Activated naive CD4-positive, alpha-beta T cell (primary cell): Measurements from ENCODE around the gene HOXB2.

Experiments
- DNase-seq, 4 experiments: peaks; one replicate each; lab custom pipeline; 2025; lab: John Stamatoyannopoulos, UW

HOXB2 gene

DNA sequence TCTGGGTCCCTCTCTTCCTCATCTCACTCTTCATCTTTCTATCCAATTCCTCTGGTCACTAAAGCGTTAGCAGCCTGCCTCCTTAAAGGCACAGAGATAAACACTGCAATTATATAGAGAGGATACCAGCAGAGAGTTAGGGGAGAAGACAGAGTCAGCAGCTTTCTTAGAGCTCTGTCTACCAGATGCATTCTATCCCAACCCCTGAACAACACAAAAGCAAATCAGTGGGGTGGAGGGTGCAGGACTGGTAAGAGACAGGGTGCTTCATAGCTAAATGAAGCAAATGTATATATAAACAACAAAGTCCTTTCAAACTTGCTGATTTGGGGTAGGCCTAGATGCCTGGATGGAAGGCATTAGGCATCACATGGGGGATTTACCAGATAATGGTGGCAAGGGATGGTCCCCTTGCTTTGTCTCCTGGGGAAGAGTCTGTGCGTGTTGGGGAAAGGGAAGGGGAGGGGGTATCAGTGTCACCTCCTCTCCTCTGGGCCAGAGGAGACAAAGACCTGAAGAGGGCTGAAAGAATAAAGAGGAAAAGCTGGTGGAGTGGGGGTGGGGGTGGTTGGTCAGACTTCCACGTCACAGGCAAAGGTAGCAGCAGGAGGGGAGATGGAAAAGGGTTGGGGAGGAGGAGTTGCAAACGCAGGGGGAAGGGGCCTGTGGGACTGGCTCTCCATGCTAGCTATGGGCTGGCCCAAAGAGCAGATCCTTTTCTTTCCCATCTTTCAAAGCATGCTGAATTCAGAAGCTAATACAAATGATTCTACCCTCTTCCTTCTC is 21.2 kb upstream of the HOXB2 start:
- DNase-seq: no peak

DNA sequence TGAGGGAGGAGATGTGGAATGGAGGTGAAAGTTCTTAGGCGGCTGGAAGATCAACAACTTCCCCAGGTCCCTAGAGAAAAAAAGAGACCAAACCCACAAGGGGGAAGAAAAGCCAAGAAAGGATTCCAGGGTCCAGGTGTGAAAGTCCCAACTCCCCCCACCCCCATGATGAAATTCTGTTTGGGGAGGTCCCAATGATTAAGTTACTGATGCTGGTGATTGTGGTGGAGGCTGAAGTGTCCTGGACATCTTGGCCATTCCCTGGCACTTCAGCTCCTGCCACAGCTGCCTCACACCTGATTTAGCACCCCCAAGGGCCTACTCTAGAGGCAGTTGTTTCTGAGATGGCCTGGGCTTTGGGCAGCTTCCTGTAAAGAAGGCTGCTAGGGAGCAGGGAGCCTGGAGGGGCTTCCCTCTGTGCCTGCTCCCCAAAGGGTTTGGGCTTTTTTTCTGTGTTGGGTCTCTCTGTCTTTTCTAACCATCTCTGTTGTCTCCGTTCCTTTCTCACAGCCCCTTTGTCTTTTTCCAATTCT is 20.2 kb upstream of the HOXB2 start:
- no peak for DNase-seq

DNA sequence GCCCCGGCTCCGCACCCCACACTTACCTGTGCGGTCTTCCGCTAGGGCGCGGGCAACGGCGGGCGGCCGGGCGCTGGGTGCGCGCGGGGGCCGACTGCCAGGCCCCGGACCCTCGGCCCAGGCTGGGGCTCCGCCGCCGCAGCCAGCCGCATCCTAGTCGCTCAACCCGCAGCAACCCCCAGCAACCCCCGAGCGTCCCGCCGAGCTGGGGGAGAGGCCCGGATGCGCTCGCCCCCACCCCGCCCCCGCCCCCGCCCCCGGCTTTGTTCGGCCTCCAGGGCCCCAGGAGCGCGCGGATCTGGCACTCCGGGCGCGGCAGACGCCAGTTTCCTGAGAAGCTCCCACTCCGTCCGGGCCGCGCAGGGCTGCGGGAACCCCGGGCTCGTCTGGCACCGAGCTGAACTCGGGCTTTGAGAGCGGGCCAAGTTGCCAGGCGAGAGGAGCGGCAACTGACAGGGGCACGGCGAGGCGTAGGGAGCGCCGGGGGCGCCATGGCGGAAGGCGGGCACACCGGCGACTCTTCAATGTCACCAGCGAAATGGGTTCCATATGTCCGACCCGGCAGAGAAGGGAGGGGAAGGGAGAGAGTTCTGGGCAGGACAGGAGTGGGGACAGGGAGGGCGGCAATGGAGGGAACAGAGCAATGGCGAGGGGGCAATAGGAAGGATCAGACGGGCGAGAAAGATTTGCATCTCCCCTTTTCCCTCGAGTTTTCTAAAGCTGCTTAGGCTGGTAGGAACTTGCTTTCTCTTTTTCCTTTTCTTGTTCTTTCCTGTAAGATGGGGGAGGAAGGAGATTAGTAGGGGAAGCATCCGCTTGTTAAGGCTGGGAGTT is 19.5 kb upstream of the HOXB2 start:
- DNase-seq: no peak

DNA sequence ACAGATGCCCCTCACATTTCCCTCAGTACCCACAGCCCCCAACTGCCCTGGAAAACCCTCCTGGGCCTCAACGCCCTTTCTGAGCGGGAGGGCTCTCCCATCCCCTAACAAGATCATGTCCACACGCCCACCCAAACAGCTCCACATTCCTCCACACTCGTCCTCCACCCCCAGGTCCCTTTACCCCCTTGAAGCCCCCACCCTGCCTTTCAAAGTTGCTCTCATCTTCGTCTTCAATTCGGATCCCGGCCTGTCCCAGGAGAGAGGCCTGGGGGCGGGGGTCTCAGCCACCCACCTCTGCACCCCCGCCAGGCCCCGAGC is 18.9 kb upstream of the HOXB2 start:
- no peak for DNase-seq

DNA sequence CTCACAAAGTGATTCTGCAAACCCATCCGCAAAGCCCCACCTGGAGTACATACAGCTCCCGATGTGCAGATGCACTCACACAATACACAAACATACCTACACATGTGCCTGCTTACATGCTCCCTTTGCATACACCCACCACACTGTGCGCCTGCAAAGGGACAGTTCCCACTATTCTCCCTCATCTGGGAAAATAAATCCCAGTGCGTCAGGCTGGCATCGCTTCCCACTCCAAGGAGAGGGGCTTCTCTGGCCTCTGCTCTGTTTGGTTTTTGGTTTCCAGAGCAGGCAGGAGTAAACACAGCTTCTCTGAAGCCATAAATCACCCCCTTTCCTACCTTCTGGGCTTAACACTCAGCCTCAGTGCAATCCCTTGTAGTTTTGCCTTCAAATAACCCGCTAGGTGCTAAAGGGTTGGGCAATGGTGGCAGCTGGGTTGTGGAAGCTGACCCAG is 18.5 kb upstream of the HOXB2 start:
- DNase-seq: no peak

DNA sequence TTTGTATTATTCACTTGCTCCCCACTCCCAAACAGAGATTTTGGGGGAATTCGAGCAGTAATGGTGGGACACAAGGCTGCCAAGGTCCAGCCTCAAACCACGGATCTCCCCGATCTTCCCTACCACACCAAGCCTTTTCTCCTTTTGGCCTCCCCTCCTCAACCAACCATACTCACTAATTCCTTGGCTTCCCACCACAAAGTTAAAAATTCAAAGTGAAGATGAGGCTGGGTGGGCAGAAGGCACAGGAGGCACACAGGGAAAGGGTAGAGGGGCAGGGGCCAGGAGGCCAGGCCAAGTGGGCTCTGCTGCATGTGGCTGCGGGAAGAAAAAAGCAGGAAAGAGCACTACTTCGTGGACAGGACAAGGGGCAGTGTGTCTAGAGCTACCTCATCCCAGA is 18.0 kb upstream of the HOXB2 start:
- no peak for DNase-seq

DNA sequence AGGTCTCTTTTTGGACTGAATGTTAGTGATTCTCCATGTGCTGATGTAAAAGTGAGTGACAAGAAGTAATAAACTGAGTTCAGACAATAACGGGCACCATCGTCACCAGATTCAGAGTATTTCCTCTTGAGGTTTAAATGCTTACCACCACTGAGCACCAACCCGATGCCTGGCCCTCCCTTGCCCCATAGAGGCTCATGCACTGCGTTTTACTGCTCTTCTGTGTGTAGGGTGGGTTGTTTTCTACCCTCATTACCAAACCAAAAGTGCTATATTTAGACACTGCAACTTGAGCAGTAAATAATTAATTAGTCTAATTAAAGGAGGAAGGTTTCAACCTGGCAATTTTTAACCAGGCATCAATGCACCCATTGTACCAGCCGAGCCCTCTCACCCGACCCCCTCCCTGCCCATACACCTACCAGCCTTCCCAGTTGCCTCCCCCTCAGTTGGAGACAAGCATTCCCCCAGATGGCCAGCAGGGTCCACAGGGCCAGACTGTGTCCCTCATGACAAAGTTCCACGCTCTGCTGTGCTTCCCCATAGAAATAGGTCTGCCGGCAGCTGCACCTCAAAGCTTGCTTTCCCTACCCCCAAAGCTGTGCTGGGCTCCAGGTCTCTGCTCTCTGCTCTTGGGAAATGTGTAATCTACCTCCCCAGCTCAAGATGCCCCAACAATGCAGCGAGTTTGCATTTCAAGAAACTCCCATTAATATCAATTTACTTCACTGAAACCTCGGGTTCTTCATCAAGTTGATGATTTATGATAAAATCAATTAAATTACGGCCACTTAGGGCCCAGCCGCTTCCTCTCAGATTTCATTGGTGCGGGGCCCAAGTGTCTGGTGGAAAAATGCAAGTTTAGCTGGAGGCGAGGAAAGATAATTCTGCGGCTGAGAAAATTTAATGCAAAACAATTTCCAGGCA is 17.2 kb upstream of the HOXB2 start:
- no peak for DNase-seq

DNA sequence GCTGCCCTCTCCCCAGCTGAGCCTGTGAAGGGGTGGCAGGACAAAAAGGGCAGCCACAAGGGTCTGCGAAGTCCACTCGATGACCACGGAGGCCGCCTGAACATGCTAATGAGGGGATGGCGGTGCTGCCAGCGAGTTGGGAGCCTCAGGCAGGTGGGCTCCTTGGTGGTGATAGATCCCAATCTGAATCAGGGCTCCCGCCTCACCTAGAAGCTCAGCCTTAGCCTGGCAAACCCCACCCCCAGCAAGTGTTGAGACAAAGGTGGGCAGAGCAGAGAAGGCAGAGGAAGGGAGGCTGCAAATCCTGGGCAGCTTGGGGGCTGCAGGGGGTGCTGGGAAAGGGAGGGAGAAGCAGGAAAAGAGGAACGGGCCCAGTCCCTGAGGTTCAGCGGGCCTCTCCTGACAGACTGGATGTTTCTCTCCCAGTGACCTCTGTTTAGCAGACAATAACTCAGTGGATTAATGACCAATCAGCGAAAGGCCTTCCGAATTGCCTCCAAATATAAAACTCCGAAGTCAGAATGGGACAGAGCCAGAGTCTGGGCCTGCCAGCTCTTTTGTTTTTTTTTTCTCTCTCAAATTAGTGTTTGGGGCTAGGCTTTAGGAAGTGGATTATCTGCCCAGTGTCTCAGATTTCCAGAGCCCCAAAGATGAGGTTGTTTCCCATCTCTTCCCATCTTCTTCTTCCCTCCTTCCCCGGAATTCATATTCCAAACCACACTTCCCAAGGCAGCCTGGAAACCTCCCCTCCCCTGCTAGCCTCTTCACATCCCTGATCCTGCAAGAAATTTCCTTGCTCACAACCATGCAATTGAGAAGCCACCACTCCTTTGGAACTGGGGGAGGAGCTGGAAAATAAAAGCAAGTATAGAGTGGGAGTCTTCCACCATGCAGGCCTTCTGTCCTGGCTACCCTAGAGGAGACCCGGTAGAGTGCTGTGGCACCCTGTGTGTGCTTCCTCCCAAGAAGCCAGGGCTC is 15.2 kb upstream of the HOXB2 start:
- DNase-seq: no peak

DNA sequence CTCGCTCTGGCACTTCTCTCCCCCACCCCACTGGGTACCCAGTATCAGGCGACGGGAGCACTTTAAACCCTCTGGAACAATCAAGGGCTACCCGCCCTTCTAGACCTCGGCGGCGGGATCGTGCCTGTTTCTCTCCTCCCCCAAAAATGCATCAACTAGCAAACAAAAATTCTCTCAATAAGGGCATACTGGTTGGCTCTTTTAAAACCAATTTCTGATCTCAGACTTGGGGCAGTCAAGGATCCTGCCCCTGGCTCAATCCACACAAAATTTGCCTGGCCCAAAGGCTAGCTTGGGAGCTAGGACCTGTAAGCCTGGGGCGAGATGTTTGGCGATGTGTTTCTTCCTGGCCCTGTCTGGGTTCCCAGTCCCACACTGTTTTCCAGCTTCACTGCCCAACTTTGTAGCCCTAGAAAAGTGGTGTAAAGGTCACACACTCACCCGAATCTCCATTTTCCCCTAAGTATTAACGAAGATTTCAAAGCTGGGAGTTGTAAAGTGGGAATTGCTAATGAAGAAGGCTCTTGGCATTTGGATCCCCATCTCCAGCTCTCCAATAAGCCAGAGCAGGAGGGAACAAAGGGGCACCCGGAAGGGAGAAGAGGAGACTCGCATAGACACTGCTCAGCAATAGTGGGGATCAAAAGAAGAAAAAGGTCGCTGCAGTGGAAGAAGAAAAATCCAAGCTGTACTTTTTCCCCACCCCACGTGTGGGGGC is 14.4 kb upstream of the HOXB2 start:
- DNase-seq: no peak

DNA sequence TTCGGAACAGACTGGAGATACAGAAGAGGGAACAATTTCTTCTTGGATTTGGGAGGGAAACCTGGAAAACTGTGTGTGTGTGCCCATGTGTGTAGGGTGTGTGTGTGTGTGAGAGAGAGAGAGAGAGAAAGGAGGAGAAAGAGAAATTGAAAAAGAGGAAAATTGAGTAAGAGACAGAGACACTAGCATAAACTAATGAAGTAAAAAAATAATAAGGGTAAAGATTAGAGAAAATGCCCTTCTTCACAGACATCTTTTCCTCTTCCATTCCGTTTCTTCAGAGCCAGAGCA is 13.9 kb upstream of the HOXB2 start:
- no peak for DNase-seq

DNA sequence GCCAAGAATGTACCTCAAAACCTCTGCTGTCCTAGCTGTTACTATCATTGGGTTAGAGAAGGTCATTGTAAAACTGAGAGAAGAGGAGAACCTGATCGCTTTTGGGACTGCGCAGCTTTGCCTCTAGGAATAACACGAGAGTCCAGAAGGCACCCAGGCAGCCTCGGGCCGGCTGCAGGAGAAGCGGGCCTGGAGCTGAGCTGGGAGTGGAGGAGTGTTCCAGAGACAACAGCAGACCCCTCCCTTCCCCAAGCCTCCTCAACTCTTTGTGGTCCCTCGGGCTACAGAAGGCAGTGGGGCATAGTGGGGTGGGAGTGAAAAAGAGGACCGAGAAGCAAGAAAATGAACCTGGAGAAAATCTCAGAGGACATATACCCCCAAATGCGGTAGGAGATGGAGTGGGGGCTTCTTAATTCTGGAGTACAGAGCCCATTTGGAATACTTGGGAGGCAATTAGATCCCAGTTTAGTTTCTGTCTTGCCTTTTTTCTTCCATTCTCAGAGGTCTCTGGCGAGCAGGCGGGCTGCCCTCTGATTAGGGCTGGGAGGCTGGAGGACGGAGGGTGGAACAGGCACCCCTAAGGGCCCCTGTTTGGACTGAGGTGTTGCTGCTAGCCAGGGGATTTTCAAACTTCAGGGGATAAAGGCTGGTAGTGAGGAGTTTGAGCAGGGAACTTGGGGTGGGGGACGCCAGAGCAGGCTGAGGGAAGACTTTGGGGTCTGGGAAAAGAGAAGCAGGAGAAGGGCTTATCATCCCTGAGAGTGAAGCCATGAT is 13.3 kb upstream of the HOXB2 start:
- no peak for DNase-seq

DNA sequence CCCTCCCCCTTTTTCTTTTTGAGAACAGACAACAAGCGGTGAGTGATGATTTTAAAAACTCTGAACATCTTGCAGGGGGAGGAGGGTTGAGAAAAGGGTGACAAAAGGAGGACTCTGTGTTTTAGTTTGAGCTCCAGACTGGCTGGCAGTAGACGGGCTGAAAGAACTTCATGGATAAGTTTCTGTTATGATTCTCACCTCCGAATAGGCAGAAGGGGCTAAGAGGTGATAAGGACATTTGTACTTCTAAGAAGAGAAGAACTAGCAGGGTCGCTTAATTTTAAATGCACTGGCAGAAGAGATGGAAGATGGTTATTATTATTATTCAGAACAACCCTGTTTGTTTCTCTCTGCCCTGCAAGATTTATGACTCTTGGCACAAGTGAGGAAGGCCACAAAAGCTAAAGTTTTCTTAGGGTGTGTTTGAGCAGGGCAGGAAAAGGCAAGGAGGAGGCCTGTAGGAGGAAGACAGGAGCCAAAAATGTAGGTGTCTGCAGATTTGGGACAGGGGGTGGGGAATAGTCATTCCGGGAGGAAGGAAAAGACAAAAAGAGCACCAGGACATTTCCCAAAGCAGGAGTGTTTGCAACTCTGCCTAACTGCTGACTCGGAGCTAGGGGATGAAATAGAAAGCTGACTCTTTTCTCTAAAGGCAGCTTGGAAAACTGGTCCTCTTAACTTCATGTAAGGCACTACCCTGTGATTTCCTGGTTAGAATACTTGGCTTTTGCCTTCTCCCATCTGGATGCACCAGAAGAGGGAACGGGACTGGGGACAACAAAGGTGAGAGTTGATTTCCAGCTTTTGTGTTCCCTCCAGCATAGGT is 11.9 kb upstream of the HOXB2 start:
- no peak for DNase-seq

DNA sequence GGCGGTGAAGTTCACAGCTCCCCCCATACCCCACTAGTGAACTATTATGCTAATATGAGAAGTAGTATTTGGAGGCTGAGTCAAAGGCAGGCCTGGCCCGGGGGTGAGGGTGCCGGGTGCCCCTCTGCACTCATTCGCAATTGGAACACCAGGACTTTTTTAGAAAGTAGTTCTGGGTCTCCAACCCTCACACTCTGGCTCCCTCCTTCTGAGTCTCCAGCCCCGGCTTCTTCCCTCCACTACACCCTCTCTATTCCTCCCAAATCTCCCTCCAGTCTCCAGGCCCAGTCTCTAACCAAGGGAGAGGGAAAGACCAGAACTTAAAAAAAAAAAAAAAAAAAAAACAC is 11.3 kb upstream of the HOXB2 start:
- no peak for DNase-seq

DNA sequence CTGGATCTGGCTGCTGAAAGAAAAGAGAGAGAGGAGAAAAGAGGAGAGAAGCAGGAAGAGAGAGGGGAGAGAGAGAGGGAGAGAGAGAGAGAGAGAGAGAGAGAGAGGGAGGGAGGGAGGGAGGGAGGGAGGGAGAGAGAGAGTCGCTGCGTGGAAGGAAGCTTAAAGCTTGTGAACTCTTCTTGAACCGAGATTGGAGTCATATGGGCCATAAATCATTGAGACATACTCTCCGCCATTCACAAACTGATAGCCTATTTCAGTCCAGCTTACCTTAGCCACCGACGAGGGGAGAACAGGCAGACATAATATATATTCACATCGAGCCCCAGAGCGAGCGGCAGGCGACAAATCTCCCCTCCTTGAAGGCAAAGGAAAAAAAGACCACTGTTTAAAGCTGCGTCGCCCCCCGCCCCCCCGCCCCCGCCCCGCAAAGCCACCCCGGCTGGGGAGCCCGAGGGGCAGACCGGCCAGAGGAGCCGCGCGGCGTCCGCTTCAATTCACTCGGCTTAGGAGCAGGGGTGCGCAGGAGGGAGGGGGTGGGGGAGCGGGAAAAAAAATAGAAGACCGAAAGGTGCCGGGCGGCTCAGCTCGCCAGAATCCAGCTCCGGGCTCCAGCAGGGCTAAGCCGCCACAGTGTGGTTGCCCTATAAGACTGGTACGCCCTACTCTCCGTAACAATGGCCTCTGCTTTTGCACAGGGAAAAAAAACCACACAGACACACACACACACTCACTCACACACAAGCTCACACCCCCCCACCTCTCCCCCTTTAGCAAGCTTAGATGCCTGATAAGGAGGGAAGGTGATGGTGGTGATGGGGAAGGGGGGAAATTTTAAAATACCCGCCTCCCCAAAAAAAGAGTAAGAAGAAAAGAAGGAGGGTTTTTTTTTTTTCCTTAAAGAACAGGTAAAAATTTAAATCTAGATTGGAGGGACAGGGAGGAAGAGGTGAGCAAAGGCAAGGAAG is 10.6 kb upstream of the HOXB2 start:
- no peak for DNase-seq

DNA sequence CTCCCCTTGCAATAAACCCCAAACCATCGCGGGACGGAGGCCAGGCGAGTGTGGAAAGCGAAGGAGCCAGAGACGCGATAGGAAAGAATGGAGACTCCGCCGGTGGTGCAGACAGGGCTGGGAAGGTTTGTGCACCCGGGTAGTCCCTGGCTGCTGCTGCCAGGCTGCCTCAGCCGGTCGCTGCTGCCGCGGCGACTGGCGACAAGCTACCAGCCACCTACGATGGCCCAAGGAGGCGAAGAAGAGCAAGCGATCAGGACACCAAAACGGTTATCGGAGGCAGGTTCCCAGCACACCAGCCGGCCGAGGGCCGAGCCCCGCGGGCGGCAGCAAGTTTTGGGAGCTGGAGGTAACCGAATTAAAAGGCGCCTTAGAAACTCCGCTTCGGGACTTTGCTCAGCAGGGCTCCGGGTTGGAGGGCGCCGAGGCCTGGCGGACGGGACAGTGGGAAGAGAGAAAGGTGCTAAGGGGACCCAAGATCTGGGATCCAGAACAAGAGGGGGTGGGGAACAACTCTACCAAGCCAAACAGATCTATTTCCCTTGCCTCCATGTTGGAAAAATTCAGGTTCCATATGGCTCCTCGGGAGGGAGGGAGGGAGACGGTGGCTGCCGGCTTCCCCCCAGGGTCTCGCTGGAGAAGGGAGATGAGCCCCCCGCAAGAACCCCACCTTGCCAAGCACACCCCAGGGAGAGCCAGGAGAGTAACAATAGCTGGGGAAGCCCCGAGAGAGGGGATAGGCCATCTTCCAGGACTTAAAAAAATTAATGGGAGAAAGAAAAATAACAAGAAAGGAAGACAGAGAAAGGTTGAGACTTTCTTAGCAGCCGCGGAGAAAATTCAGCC is 9.7 kb upstream of the HOXB2 start:
- no peak for DNase-seq

DNA sequence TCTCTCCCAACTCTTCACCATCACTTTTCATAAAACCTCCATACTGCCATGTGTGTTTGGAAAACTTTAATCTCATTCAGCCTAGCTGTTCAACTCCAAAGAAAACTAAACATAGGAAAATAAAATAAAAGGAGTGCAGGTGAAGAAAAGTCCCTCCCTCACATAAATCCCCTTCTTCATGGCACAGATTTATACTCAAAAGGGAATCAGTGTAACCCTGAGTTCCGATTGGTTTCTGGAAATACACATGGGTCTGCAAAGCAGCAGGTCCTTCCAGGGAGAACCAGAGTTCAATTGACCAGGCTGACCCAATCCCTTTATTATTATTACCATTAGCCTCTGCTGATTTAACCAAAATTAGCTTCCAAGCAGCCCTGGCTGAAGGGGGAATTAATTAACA is 8.9 kb upstream of the HOXB2 start:
- DNase-seq: no peak

DNA sequence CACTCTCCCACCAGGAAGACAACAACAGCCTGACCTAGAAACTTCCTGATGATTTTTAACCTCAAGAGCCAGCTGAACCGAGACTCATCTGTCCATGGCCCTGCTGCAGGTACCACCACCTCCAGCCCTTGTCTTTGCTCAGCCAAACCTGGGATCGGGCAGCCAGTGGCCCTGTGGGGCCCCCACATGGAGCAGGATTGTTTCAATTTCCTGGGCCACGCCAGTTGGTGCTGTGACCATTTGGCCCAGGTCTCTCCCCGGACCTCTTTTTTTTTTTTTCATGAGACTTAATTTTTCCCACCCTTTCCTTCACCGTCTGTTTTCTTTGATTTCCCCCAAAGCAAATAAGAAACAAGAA is 8.3 kb upstream of the HOXB2 start:
- DNase-seq: no peak
